Astrocyte (in vitro differentiated cells and primary cell): ENCODE results near the gene ACTN4. TPM values are rescaled to one million over a fixed set of nuclear protein-coding genes. Genes with fewer than 3 reads are reported as not detected.

Experiments
- DNase-seq: peaks from one replicate; pipeline ENCODE4 v3.0.0-alpha.2; 2010; ENCODE audit warnings: low read depth
- FAIRE-seq: peaks from 2 replicates; lab custom pipeline; 2011; peaks lifted over from hg19 to GRCh38; lab: Jason Lieb, UNC
- H2AFZ ChIP-seq: 2 replicates; pipeline ENCODE4 v1.6.0; 2012; ENCODE audit warnings: low read depth, low read length, inconsistent platforms
- H3K27ac ChIP-seq: 2 replicates; pipeline ENCODE4 v1.5.1; 2011; ENCODE audit warnings: low read depth, low read length, inconsistent platforms
- H3K27me3 ChIP-seq: 2 replicates; pipeline ENCODE4 v1.6.0; 2011; ENCODE audit warnings: low read length, inconsistent platforms; ENCODE audit not compliant: insufficient read depth
- H3K36me3 ChIP-seq: 2 replicates; pipeline ENCODE4 v1.5.1; 2011; ENCODE audit warnings: low read length, inconsistent platforms; ENCODE audit not compliant: insufficient read depth
- H3K4me1 ChIP-seq: 2 replicates; pipeline ENCODE4 v1.5.1; 2011; ENCODE audit warnings: low read length, inconsistent platforms; ENCODE audit not compliant: insufficient read depth
- H3K4me2 ChIP-seq: 2 replicates; pipeline ENCODE4 v1.6.0; 2012; ENCODE audit warnings: low read length, inconsistent platforms
- H3K4me3 ChIP-seq: 2 replicates; pipeline ENCODE4 v1.5.1; 2011; ENCODE audit warnings: low read depth, mild to moderate bottlenecking, low read length, inconsistent platforms; ENCODE audit not compliant: insufficient read depth
- H3K79me2 ChIP-seq: 2 replicates; pipeline ENCODE4 v1.6.0; 2012; ENCODE audit warnings: mild to moderate bottlenecking, low read length, inconsistent platforms; ENCODE audit not compliant: insufficient read depth
- H3K9ac ChIP-seq: 2 replicates; pipeline ENCODE4 v1.6.0; 2012; ENCODE audit warnings: mild to moderate bottlenecking, low read length, inconsistent platforms
- H3K9me3 ChIP-seq: 2 replicates; pipeline ENCODE4 v1.5.1; 2012; ENCODE audit warnings: low read depth, mild to moderate bottlenecking, low read length, inconsistent platforms; ENCODE audit not compliant: insufficient read depth
- H4K20me1 ChIP-seq: 2 replicates; pipeline ENCODE4 v1.6.0; 2012; ENCODE audit warnings: low read length, inconsistent platforms; ENCODE audit not compliant: insufficient read depth
- H3K27ac Mint-ChIP-seq: one replicate; pipeline ENCODE4 v1.8.0; 2021; ENCODE audit warnings: mild to moderate bottlenecking, mixed read lengths; ENCODE audit not compliant: unreplicated experiment
- H3K27me3 Mint-ChIP-seq: one replicate; pipeline ENCODE4 v1.8.0; 2021; ENCODE audit warnings: low read depth, mixed read lengths; ENCODE audit not compliant: unreplicated experiment
- H3K36me3 Mint-ChIP-seq: one replicate; pipeline ENCODE4 v1.8.0; 2021; ENCODE audit warnings: low read depth, mixed read lengths; ENCODE audit not compliant: unreplicated experiment
- H3K4me1 Mint-ChIP-seq: one replicate; pipeline ENCODE4 v1.8.0; 2021; ENCODE audit warnings: low read depth, mixed read lengths; ENCODE audit not compliant: unreplicated experiment
- H3K4me3 Mint-ChIP-seq: one replicate; pipeline ENCODE4 v1.8.0; 2021; ENCODE audit warnings: mild to moderate bottlenecking, moderate library complexity, mixed read lengths; ENCODE audit not compliant: unreplicated experiment
- H3K9me3 Mint-ChIP-seq: one replicate; pipeline ENCODE4 v1.8.0; 2021; ENCODE audit warnings: mild to moderate bottlenecking, mixed read lengths; ENCODE audit not compliant: unreplicated experiment
- CTCF ChIP-seq: IDR thresholded peaks from 2 replicates; pipeline ENCODE4 v1.5.1; 2011; ENCODE audit warnings: low read depth, mild to moderate bottlenecking, inconsistent platforms, low read length, moderate library complexity; ENCODE audit not compliant: insufficient read depth
- EZH2 ChIP-seq: IDR thresholded peaks from 2 replicates; pipeline ENCODE4 v1.6.1; 2012; ENCODE audit warnings: mild to moderate bottlenecking, low read length, inconsistent platforms; ENCODE audit not compliant: insufficient read depth
- total RNA-seq: library from RNA; stranded (reverse); gene quantifications from 2 replicates; pipeline ENCODE4 v1.2.1, GENCODE V29; 2021

ACTN4 gene
- total RNA-seq, 1 donor from 2014 or later, result 879 TPM

- Histone ChIP-seq H3K4me3 (no peak overlapping the region), H3K9ac (peak overlapping the region; percentile 1), H3K27ac (peak overlapping the region; percentile 98), H3K79me2 (peaks cover 92% of the 10 kb centered on the region), H3K27me3 (no peaks in the 10 kb centered on the region), H3K4me1 (peaks cover 54% of the 10 kb centered on the region), H2AFZ (no peak overlapping the region), H4K20me1 (peaks cover 3% of the 10 kb centered on the region), H3K4me2 (no peak overlapping the region), H3K9me3 (no peaks in the 10 kb centered on the region), H3K36me3 (peaks cover under 1% of the 10 kb centered on the region)
- TF ChIP-seq EZH2 (no peak), CTCF (no peak)
- Mint-ChIP-seq H3K27ac (peak overlapping the region; percentile 75), H3K9me3 (peaks cover 2% of the 10 kb centered on the region), H3K36me3 (peaks cover 21% of the 10 kb centered on the region), H3K4me1 (peaks cover 74% of the 10 kb centered on the region), H3K27me3 (no peaks in the 10 kb centered on the region), H3K4me3 (no peak overlapping the region)
- DNase-seq, result no peak
- no peak for FAIRE-seq
These were observed 43.4 kb downstream of the ACTN4 start for GRCh38 chr19:38690832-38691231.

GRCh38 chr19:38691938-38692457, 44.5 kb downstream of the ACTN4 start:
- Mint-ChIP-seq H3K27ac (peak overlapping the region; percentile 95), H3K4me3 (peak overlapping the region; percentile 76), H3K27me3 (no peaks in the 10 kb centered on the region), H3K4me1 (peaks cover 66% of the 10 kb centered on the region), H3K36me3 (peaks cover 19% of the 10 kb centered on the region), H3K9me3 (peaks cover 2% of the 10 kb centered on the region)
- peak overlapping the region; percentile 86 for H3K9ac ChIP-seq
- peaks cover 9% of the 10 kb centered on the region for H4K20me1 ChIP-seq
- peak; percentile 34 for FAIRE-seq
- no peak for TF ChIP-seq CTCF
- TF ChIP-seq EZH2, result no peak
- peak; percentile 97 for DNase-seq
- no peak overlapping the region for H2AFZ ChIP-seq
- H3K79me2 ChIP-seq, result peaks cover 92% of the 10 kb centered on the region
- H3K4me1 ChIP-seq, result peaks cover 45% of the 10 kb centered on the region
- peak overlapping the region; percentile 76 for H3K4me2 ChIP-seq
- H3K36me3 ChIP-seq, result peaks cover 9% of the 10 kb centered on the region
- no peaks in the 10 kb centered on the region for H3K27me3 ChIP-seq
- peak overlapping the region; percentile 98 for H3K27ac ChIP-seq
- no peaks in the 10 kb centered on the region for H3K9me3 ChIP-seq
- no peak overlapping the region for H3K4me3 ChIP-seq
